ENCODE measurements around the gene SYNPO2L.

Gene SYNPO2L

DNA sequence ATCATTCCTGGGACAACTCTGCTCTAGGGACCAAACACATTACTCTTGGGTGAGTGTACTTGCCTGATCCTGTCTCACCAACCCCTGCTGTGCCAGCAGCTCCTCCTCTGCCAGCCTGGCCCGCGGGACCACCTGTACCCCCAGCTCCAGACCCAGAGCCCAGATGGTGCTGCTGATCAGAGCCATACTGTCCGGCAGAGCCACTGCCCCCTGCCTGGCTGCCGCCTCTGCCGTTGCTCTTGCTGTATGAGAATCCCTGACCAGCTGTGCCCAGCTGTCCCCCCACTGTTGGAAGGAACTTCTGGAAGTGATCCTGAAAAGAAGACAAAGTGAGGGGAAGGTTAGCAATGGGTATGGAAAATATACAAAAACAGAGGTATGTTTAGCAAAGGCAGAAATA is 21.4 kb downstream of the SYNPO2L start:
- Histone ChIP-seq H3K27ac (replicated peaks) (no peak overlapping the region), H3K4me3 (replicated peaks; ENCODE audit: insufficient read depth, low read length) (no peak overlapping the region), H3K27me3 (ENCODE audit: insufficient read depth, poor library complexity, severe bottlenecking) (no peaks in the 10 kb centered on the region)
- TF ChIP-seq POLR2AphosphoS5 (IDR thresholded peaks at IDR 0.05; ENCODE audit: low read depth), result no peak
- no peak for TF ChIP-seq SPI1 (IDR thresholded peaks at IDR 0.05; ENCODE audit: borderline replicate concordance, low read depth)
- TF ChIP-seq, protein P1, sequence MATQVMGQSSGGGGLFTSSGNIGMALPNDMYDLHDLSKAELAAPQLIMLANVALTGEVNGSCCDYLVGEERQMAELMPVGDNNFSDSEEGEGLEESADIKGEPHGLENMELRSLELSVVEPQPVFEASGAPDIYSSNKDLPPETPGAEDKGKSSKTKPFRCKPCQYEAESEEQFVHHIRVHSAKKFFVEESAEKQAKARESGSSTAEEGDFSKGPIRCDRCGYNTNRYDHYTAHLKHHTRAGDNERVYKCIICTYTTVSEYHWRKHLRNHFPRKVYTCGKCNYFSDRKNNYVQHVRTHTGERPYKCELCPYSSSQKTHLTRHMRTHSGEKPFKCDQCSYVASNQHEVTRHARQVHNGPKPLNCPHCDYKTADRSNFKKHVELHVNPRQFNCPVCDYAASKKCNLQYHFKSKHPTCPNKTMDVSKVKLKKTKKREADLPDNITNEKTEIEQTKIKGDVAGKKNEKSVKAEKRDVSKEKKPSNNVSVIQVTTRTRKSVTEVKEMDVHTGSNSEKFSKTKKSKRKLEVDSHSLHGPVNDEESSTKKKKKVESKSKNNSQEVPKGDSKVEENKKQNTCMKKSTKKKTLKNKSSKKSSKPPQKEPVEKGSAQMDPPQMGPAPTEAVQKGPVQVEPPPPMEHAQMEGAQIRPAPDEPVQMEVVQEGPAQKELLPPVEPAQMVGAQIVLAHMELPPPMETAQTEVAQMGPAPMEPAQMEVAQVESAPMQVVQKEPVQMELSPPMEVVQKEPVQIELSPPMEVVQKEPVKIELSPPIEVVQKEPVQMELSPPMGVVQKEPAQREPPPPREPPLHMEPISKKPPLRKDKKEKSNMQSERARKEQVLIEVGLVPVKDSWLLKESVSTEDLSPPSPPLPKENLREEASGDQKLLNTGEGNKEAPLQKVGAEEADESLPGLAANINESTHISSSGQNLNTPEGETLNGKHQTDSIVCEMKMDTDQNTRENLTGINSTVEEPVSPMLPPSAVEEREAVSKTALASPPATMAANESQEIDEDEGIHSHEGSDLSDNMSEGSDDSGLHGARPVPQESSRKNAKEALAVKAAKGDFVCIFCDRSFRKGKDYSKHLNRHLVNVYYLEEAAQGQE (IDR thresholded peaks at IDR 0.05; ENCODE audit: insufficient replicate concordance, low read depth), result no peak
- TF ChIP-seq, protein P2, sequence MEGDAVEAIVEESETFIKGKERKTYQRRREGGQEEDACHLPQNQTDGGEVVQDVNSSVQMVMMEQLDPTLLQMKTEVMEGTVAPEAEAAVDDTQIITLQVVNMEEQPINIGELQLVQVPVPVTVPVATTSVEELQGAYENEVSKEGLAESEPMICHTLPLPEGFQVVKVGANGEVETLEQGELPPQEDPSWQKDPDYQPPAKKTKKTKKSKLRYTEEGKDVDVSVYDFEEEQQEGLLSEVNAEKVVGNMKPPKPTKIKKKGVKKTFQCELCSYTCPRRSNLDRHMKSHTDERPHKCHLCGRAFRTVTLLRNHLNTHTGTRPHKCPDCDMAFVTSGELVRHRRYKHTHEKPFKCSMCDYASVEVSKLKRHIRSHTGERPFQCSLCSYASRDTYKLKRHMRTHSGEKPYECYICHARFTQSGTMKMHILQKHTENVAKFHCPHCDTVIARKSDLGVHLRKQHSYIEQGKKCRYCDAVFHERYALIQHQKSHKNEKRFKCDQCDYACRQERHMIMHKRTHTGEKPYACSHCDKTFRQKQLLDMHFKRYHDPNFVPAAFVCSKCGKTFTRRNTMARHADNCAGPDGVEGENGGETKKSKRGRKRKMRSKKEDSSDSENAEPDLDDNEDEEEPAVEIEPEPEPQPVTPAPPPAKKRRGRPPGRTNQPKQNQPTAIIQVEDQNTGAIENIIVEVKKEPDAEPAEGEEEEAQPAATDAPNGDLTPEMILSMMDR (IDR thresholded peaks at IDR 0.05; ENCODE audit: insufficient read depth, low read length), result no peak
- TF ChIP-seq GABPA (IDR thresholded peaks at IDR 0.05; ENCODE audit: low read depth), result no peak
- no peak for DNase-seq (ENCODE audit: low read depth in 1 of 2, low spot score in 1 of 2)

DNA sequence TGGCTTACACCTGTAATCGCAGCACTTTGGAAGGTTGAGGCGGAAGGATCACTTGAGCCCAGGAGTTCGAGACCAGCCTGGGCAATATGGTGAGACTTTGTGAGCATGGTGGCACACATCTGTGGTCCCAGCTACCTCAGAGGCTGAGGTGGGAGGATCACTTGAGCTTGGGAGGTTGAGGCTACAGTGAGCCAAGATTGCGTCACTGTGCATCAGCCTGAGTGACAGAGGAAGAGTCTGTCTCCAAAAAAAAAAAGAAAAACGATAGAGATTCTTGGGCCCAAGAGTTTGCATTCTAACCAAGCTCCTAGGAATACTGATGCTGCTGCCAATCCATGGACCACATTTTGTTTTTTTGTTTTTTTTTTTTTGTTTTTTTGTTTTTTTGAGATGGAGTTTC is 26.7 kb downstream of the SYNPO2L start:
- TF ChIP-seq SPI1 (IDR thresholded peaks at IDR 0.05; ENCODE audit: borderline replicate concordance, low read depth) (no peak), POLR2AphosphoS5 (IDR thresholded peaks at IDR 0.05; ENCODE audit: low read depth) (no peak), GABPA (IDR thresholded peaks at IDR 0.05; ENCODE audit: low read depth) (no peak)
- TF ChIP-seq, protein P2 (IDR thresholded peaks at IDR 0.05; ENCODE audit: insufficient read depth, low read length), result no peak
- TF ChIP-seq, protein P1 (IDR thresholded peaks at IDR 0.05; ENCODE audit: insufficient replicate concordance, low read depth), result no peak
- H3K27ac ChIP-seq (replicated peaks), result no peak overlapping the region
- DNase-seq (ENCODE audit: low read depth in 1 of 2, low spot score in 1 of 2), result no peak
- no peaks in the 10 kb centered on the region for H3K27me3 ChIP-seq (ENCODE audit: insufficient read depth, poor library complexity, severe bottlenecking)
- no peak overlapping the region for H3K4me3 ChIP-seq (replicated peaks; ENCODE audit: insufficient read depth, low read length)

DNA sequence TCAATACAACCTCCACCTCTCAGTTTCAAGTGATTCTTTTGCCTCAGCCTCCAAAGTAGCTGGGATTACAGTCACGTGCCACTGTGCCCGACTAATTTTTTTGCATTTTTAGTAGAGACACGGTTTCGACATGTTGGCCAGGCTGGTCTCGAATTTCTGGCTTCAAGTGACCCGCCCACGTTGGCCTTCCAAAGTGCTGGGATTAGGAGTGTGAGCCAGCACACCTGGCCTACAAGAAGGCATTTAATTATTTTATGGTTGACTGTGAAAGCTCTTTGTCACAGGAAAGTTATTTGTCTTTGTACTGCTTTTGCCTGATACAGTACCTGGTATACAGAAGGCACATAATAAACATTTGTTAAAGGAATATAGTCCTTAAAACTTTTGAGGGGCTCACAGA is 27.4 kb downstream of the SYNPO2L start:
- Histone ChIP-seq H3K4me3 (replicated peaks; ENCODE audit: insufficient read depth, low read length) (no peak overlapping the region), H3K27ac (replicated peaks) (no peak overlapping the region), H3K27me3 (ENCODE audit: insufficient read depth, poor library complexity, severe bottlenecking) (no peaks in the 10 kb centered on the region)
- no peak for DNase-seq (ENCODE audit: low read depth in 1 of 2, low spot score in 1 of 2)
- TF ChIP-seq GABPA (IDR thresholded peaks at IDR 0.05; ENCODE audit: low read depth) (no peak), POLR2AphosphoS5 (IDR thresholded peaks at IDR 0.05; ENCODE audit: low read depth) (no peak), SPI1 (IDR thresholded peaks at IDR 0.05; ENCODE audit: borderline replicate concordance, low read depth) (no peak)
- TF ChIP-seq, protein P2 (IDR thresholded peaks at IDR 0.05; ENCODE audit: insufficient read depth, low read length), result no peak
- TF ChIP-seq, protein P1 (IDR thresholded peaks at IDR 0.05; ENCODE audit: insufficient replicate concordance, low read depth), result no peak
